ENCODE data around the gene PRR11.

DNA sequence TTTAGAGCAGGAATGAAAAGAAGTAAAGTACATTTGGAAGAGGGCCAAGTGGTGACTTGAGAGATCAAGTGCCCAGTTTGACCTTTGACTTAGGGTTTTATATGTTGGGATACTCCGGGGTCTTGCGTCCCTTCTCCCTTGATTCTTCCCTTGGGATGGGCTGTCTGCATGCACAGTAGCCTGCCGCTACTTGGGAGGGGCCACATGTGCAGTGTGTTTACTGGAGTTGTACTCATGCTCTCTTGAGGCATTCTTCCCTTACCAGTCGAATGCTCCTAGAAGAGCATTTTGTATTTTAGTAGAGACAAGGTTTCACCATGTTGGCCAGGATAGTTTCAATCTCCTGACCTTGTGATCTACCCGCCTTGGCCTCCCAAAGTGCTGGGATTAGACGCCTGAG is 88.5 kb downstream of the PRR11 start:
- no peak for TF ChIP-seq POLR2A (IDR thresholded peaks at IDR 0.05; ENCODE audit: control extremely low read depth in 1 of 2, low read depth in 2 of 2, low read length in 2 of 2)
- TF ChIP-seq POU5F1 (IDR thresholded peaks at IDR 0.05; ENCODE audit: low read depth, low read length) = no peak
- TF ChIP-seq JUND (IDR thresholded peaks at IDR 0.05; ENCODE audit: low read length) = no peak
- TF ChIP-seq GABPA (IDR thresholded peaks at IDR 0.05; ENCODE audit: borderline replicate concordance, insufficient read depth, low read length) = no peak
- TF ChIP-seq, protein P1, sequence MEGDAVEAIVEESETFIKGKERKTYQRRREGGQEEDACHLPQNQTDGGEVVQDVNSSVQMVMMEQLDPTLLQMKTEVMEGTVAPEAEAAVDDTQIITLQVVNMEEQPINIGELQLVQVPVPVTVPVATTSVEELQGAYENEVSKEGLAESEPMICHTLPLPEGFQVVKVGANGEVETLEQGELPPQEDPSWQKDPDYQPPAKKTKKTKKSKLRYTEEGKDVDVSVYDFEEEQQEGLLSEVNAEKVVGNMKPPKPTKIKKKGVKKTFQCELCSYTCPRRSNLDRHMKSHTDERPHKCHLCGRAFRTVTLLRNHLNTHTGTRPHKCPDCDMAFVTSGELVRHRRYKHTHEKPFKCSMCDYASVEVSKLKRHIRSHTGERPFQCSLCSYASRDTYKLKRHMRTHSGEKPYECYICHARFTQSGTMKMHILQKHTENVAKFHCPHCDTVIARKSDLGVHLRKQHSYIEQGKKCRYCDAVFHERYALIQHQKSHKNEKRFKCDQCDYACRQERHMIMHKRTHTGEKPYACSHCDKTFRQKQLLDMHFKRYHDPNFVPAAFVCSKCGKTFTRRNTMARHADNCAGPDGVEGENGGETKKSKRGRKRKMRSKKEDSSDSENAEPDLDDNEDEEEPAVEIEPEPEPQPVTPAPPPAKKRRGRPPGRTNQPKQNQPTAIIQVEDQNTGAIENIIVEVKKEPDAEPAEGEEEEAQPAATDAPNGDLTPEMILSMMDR (IDR thresholded peaks at IDR 0.05; ENCODE audit: control extremely low read depth in 1 of 3, insufficient read depth in 1 of 3, low read depth in 1 of 3, low read length in 3 of 3) = no peak
- TF ChIP-seq EZH2 (IDR thresholded peaks at IDR 0.05; ENCODE audit: low read depth, low read length, severe bottlenecking) = no peak
- no peak for TF ChIP-seq TCF12 (IDR thresholded peaks at IDR 0.05; ENCODE audit: low read depth, low read length)
- TF ChIP-seq PHF8 (conservative IDR thresholded peaks at IDR 0.05; ENCODE audit: low read depth, low read length) = no peak
- no peak for TF ChIP-seq EP300 (IDR thresholded peaks at IDR 0.05; ENCODE audit: borderline replicate concordance in 1 of 2, low read depth in 2 of 2, low read length in 2 of 2)
- TF ChIP-seq BCL11A (IDR thresholded peaks at IDR 0.05; ENCODE audit: low read depth in 2 of 2, low read length in 2 of 2) = no peak
- TF ChIP-seq RFX5 (IDR thresholded peaks at IDR 0.05; ENCODE audit: borderline replicate concordance, low read depth, low read length) = no peak
- TF ChIP-seq RXRA (IDR thresholded peaks at IDR 0.05; ENCODE audit: insufficient read depth, low read depth, low read length) = no peak

All from H1 (cell line).